GM12878 (cell line): ENCODE data around the gene TLR10. TPM values are rescaled to one million over a fixed set of nuclear protein-coding genes. Genes with fewer than 3 reads are reported as not detected.

Source experiments
- BRCA1 ChIP-seq: IDR thresholded peaks from 2 replicates; pipeline ENCODE4 v1.6.1; 2011; ENCODE audit warnings: low read depth, low read length, improper control_type of control experiment
- IKZF2 ChIP-seq, 2 experiments: fragments of 450-650 bp; IDR thresholded peaks; 2 replicates each; pipeline ENCODE4 v1.6.1; 2017; ENCODE audit warnings: mild to moderate bottlenecking in 2 of 2, moderate library complexity in 2 of 2
- LARP7 ChIP-seq: fragments of 450-650 bp; IDR thresholded peaks from 2 replicates; pipeline ENCODE4 v1.6.1; 2017; ENCODE audit warnings: mild to moderate bottlenecking
- MEF2B ChIP-seq: fragments of 450-650 bp; IDR thresholded peaks from 2 replicates; pipeline ENCODE4 v1.6.1; 2018; ENCODE audit warnings: mild to moderate bottlenecking, moderate library complexity; ENCODE audit not compliant: partially characterized antibody, poor library complexity, severe bottlenecking
- MYB ChIP-seq: fragments of 150-350 bp; IDR thresholded peaks from 2 replicates; pipeline ENCODE4 v1.6.1; 2014; ENCODE audit warnings: mild to moderate bottlenecking, low read depth, low read length, borderline replicate concordance
- NBN ChIP-seq: fragments of 450-650 bp; IDR thresholded peaks from 2 replicates; pipeline ENCODE4 v1.6.1; 2016
- POLR2A ChIP-seq: IDR thresholded peaks from 2 replicates; pipeline ENCODE4 v1.6.1; 2011; ENCODE audit warnings: low read depth, mild to moderate bottlenecking, low read length
- POLR2AphosphoS5 ChIP-seq: IDR thresholded peaks from 2 replicates; pipeline ENCODE4 v1.6.1; 2011; ENCODE audit warnings: mild to moderate bottlenecking, low read length, inconsistent platforms
- RCOR1 ChIP-seq: conservative IDR thresholded peaks from 2 replicates; pipeline ENCODE4 v1.6.1; 2012; ENCODE audit warnings: low read depth, low read length, improper control_type of control experiment
- RFX5 ChIP-seq: IDR thresholded peaks from 2 replicates; pipeline ENCODE4 v1.6.1; 2011; ENCODE audit warnings: low read depth, low read length, improper control_type of control experiment
- SMAD1 ChIP-seq: fragments of 450-650 bp; IDR thresholded peaks from 2 replicates; pipeline ENCODE4 v1.6.1; 2018; ENCODE audit warnings: mild to moderate bottlenecking, low read depth; ENCODE audit not compliant: partially characterized antibody
- SUPT20H ChIP-seq: IDR thresholded peaks from 2 replicates; pipeline ENCODE4 v1.6.1; 2011; ENCODE audit warnings: low read depth, mild to moderate bottlenecking, low read length, moderate library complexity, borderline replicate concordance; ENCODE audit not compliant: control insufficient read depth
- TAF1 ChIP-seq: IDR thresholded peaks from 2 replicates; pipeline ENCODE4 v1.6.1; 2011; ENCODE audit warnings: mild to moderate bottlenecking, low read depth, low read length, borderline replicate concordance
- TCF12 ChIP-seq: IDR thresholded peaks from 2 replicates; pipeline ENCODE4 v1.6.1; 2011; ENCODE audit warnings: low read depth, mild to moderate bottlenecking, low read length
- YBX1 ChIP-seq: fragments of 450-650 bp; IDR thresholded peaks from 2 replicates; pipeline ENCODE4 v1.6.1; 2016; ENCODE audit warnings: antibody characterized with exemption
- ZNF207 ChIP-seq: fragments of 450-650 bp; IDR thresholded peaks from 2 replicates; pipeline ENCODE4 v1.6.1; 2014; ENCODE audit warnings: antibody characterized with exemption, mild to moderate bottlenecking, borderline replicate concordance
- ZNF274 ChIP-seq: IDR thresholded peaks from one replicate; pipeline ENCODE4 v1.8.0; 2011; ENCODE audit not compliant: insufficient read length, insufficient read depth
- ZNF384 ChIP-seq: IDR thresholded peaks from 2 replicates; pipeline ENCODE4 v1.6.1; 2012; ENCODE audit warnings: low read depth, mild to moderate bottlenecking, low read length, improper control_type of control experiment, borderline replicate concordance
- ZZZ3 ChIP-seq: IDR thresholded peaks from 2 replicates; pipeline ENCODE4 v1.6.1; 2011; ENCODE audit warnings: low read depth; ENCODE audit not compliant: control insufficient read depth, insufficient read length
- polyA plus RNA-seq, 11 experiments: library from polyadenylated mRNA; depleted of rRNA in 4 of 11; unstranded in 6 of 11; stranded (reverse) in 5 of 11; fragments of >200 nt; fragmentation: Nextera tagmentation in 4 of 11; fragmentation: Illumina TruSeq in 1 of 11; extraction: Ambion mirVana in 4 of 11; extraction: Trizol in 1 of 11; gene quantifications; 1 replicate in 1 of 11; 2 replicates in 10 of 11; pipeline versions ENCODE4 v1.2.1 to v1.2.3, GENCODE V29; 2011 to 2016; ENCODE audit warnings: inconsistent platforms in 2 of 11, missing spikeins in 2 of 11, low read depth in 1 of 11
- total RNA-seq, 4 experiments: library from RNA; depleted of rRNA in 3 of 4; stranded (reverse); fragments of >200 nt in 3 of 4; fragmentation: Illumina TruSeq in 1 of 4; extraction: Trizol in 1 of 4; gene quantifications; 2 replicates each; pipeline versions ENCODE4 v1.2.1 to v1.2.3, GENCODE V29; 2013 to 2021
- TF ChIP-seq, protein P1 (sequence below): IDR thresholded peaks from 2 replicates; pipeline ENCODE4 v1.6.1; 2012; ENCODE audit warnings: improper control_type of control experiment, low read depth, low read length; ENCODE audit not compliant: insufficient replicate concordance
- TF ChIP-seq, protein P2 (sequence below): fragments of 450-650 bp; IDR thresholded peaks from 2 replicates; pipeline ENCODE4 v1.6.1; 2016; ENCODE audit warnings: mild to moderate bottlenecking, moderate library complexity, borderline replicate concordance
- TF ChIP-seq, protein P3 (sequence below): fragments of 450-650 bp; IDR thresholded peaks from 2 replicates; pipeline ENCODE4 v1.6.1; 2016; ENCODE audit warnings: mild to moderate bottlenecking

The TLR10 gene
- total and polyA plus RNA-seq, 10 of the 15 experiments (the other 5 are each of a cell fraction or from before 2014, with no cell fraction given): 31.5 to 149 (median 64.9) TPM

DNA sequence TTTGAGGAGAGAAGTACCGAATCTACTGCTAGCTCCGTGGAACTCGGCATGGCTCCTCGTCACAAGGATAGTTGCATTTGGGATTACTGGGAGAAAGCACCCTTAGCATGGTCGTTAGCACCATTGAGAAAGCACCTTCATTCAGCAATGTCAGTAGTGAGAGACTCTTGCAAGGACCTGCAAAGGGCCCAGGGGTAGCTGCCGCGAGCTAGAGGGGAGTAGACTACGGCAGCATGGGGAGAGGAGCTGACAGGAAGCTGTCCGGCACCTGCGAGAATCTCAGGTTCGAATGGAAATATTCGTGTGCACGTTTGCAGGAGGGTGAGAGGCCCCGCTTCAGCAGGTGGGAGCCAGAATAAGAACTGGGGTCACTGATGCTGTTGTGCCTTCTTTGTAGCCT, 20.2 kb downstream of the TLR10 start (continued):
- TF ChIP-seq, protein P1, sequence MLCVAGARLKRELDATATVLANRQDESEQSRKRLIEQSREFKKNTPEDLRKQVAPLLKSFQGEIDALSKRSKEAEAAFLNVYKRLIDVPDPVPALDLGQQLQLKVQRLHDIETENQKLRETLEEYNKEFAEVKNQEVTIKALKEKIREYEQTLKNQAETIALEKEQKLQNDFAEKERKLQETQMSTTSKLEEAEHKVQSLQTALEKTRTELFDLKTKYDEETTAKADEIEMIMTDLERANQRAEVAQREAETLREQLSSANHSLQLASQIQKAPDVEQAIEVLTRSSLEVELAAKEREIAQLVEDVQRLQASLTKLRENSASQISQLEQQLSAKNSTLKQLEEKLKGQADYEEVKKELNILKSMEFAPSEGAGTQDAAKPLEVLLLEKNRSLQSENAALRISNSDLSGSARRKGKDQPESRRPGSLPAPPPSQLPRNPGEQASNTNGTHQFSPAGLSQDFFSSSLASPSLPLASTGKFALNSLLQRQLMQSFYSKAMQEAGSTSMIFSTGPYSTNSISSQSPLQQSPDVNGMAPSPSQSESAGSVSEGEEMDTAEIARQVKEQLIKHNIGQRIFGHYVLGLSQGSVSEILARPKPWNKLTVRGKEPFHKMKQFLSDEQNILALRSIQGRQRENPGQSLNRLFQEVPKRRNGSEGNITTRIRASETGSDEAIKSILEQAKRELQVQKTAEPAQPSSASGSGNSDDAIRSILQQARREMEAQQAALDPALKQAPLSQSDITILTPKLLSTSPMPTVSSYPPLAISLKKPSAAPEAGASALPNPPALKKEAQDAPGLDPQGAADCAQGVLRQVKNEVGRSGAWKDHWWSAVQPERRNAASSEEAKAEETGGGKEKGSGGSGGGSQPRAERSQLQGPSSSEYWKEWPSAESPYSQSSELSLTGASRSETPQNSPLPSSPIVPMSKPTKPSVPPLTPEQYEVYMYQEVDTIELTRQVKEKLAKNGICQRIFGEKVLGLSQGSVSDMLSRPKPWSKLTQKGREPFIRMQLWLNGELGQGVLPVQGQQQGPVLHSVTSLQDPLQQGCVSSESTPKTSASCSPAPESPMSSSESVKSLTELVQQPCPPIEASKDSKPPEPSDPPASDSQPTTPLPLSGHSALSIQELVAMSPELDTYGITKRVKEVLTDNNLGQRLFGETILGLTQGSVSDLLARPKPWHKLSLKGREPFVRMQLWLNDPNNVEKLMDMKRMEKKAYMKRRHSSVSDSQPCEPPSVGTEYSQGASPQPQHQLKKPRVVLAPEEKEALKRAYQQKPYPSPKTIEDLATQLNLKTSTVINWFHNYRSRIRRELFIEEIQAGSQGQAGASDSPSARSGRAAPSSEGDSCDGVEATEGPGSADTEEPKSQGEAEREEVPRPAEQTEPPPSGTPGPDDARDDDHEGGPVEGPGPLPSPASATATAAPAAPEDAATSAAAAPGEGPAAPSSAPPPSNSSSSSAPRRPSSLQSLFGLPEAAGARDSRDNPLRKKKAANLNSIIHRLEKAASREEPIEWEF: no peak
- TF ChIP-seq ZNF384 (no peak), IKZF2 (IDR thresholded peaks at IDR 0.05) (no peak), TAF1 (peak; percentile 60), LARP7 (0 out of 2 replicates have a peak, but pooled peaks have one; percentile 15), TCF12 (peak; percentile 63; the same call in 1 of the 2 replicates), SUPT20H (no peak), YBX1 (no peak), SMAD1 (no peak), POLR2A (peak; percentile 77), ZNF274 (no peak), MEF2B (no peak), ZZZ3 (no peak), RCOR1 (no peak), RFX5 (no peak), NBN (no peak), BRCA1 (no peak), ZNF207 (no peak), POLR2AphosphoS5 (peak; percentile 63; the same call in 1 of the 2 replicates), MYB (no peak)
- TF ChIP-seq, protein P2, sequence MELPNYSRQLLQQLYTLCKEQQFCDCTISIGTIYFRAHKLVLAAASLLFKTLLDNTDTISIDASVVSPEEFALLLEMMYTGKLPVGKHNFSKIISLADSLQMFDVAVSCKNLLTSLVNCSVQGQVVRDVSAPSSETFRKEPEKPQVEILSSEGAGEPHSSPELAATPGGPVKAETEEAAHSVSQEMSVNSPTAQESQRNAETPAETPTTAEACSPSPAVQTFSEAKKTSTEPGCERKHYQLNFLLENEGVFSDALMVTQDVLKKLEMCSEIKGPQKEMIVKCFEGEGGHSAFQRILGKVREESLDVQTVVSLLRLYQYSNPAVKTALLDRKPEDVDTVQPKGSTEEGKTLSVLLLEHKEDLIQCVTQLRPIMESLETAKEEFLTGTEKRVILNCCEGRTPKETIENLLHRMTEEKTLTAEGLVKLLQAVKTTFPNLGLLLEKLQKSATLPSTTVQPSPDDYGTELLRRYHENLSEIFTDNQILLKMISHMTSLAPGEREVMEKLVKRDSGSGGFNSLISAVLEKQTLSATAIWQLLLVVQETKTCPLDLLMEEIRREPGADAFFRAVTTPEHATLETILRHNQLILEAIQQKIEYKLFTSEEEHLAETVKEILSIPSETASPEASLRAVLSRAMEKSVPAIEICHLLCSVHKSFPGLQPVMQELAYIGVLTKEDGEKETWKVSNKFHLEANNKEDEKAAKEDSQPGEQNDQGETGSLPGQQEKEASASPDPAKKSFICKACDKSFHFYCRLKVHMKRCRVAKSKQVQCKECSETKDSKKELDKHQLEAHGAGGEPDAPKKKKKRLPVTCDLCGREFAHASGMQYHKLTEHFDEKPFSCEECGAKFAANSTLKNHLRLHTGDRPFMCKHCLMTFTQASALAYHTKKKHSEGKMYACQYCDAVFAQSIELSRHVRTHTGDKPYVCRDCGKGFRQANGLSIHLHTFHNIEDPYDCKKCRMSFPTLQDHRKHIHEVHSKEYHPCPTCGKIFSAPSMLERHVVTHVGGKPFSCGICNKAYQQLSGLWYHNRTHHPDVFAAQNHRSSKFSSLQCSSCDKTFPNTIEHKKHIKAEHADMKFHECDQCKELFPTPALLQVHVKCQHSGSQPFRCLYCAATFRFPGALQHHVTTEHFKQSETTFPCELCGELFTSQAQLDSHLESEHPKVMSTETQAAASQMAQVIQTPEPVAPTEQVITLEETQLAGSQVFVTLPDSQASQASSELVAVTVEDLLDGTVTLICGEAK: no peak
- TF ChIP-seq, protein P3, sequence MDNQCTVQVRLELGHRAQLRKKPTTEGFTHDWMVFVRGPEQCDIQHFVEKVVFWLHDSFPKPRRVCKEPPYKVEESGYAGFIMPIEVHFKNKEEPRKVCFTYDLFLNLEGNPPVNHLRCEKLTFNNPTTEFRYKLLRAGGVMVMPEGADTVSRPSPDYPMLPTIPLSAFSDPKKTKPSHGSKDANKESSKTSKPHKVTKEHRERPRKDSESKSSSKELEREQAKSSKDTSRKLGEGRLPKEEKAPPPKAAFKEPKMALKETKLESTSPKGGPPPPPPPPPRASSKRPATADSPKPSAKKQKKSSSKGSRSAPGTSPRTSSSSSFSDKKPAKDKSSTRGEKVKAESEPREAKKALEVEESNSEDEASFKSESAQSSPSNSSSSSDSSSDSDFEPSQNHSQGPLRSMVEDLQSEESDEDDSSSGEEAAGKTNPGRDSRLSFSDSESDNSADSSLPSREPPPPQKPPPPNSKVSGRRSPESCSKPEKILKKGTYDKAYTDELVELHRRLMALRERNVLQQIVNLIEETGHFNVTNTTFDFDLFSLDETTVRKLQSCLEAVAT: peak; percentile 15; the same call in 1 of the 2 replicates
